CD1c-positive myeloid dendritic cell (primary cell): ENCODE data around the gene CDKAL1.
A peak's percentile ranks its signal among the peaks of the same experiment; 100 is the strongest.
"Not testable (repeated sequence)": the region's sequence is repeated elsewhere in the genome, so short reads cannot be mapped to it uniquely, and the experiment has no call there.

Source experiments
- DNase-seq: peaks from one replicate; pipeline ENCODE4 v3.0.0-alpha.2; 2016; ENCODE audit errors: extremely low spot score

Gene CDKAL1

DNA sequence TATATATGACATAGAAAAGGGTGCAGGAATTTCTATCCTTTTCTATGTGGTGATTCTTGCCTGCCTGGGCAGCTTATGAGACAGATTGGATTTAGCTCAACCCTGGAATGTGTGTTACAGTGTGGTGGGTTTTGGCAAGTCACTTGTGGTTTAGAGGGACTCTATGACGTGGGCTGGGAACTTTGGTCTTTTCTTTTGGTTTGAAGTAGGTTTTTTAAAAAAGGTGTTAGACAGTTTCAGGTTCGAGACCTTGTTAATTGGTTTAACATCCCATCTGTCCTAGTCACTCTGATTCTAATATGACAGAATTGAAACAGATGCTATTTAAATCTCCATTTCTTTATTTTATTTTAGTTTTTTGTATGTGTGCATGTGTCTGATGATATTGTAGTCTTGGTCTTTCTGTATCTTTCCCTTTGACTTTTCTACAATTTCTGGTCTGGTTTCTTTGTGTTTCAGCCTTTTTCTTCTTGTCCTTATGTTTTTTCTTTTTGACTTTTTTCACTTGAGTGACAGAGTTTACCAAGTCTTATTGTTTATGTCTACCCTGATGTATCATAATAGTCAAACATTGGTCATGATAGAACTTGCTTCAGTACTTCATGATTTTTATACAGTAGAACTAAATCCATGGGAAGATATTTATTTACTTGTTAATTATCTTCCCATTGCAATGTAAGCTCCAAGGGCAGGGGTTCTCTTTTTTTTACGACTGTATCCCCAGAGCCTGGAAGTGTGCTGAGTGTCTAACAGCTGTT, 174.3 kb downstream of the CDKAL1 start:
- no peak for DNase-seq

DNA sequence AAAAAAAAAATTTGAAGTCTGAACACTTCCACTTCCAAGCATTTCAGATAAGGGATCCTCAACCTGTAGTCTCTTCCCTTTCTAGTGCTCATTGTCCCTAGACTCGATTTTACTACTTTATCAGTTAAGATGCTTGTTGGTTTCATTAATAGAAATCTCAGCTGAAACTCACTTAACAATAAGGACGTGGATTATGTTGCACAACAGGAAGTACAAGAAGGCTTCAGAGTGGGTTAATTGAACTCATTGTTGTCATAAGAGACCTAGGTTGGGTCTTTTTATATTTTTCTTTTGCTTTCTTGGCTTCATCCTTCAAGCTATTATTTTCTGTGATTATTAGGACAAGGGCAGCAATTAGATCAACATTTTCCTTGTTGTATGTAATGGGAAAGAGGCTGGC, 175.2 kb downstream of the CDKAL1 start:
- no peak for DNase-seq

DNA sequence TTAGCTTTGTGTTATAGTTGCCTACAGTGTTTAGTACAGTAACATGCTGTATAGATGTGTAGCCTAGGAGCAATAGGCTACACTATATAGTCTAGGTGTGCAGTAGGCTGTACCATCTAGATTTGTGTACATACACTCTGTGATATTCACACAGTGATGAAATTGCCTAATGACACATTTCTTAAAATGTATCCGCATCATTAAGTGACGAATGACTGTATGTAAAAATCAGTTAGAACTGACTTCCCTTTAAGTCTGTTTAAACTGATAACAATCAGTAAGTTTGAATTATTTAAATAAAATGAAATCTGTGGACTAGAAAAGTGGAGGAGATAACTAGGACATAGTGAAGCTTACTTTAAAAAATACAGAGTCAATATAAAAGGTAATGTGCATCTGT, 176.1 kb downstream of the CDKAL1 start:
- no peak for DNase-seq

DNA sequence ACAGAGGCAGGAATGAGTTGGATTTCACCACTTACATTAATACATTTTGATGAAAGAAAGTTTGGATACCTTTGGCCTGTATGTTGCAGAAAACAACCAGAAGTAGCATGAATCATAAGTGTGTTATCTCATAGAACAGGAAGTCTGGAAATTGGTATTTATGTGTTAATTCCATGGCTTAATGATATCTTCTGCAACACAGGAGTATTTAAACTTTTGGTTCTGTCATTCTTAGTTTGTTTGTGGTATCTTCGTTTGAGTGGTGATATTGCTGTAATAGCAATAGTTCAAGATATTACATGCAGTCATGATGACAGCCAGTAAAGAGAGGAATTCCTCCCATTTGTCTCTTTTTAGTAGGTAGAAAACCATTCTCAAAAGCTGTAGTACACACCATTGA, 177.3 kb downstream of the CDKAL1 start:
- DNase-seq, result no peak

DNA sequence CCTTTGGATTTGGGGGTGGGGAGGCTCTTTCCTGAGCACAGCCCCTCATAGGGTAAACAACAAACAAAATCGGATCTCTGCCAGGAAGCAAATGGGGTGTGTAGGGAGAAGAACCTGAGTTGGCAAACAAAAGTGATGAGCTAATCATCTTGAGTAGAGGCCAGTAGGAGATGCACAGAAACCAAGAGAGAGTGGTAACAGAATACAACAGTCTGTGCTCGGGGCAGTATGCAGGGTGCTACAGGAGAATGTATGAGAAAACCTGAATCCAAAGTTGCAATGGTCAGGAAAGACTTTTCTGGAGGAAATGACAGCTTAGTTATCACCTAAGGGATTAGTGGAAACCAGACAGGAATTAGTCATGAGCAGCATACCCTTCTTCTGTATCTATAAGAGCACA, 177.8 kb downstream of the CDKAL1 start:
- no peak for DNase-seq

DNA sequence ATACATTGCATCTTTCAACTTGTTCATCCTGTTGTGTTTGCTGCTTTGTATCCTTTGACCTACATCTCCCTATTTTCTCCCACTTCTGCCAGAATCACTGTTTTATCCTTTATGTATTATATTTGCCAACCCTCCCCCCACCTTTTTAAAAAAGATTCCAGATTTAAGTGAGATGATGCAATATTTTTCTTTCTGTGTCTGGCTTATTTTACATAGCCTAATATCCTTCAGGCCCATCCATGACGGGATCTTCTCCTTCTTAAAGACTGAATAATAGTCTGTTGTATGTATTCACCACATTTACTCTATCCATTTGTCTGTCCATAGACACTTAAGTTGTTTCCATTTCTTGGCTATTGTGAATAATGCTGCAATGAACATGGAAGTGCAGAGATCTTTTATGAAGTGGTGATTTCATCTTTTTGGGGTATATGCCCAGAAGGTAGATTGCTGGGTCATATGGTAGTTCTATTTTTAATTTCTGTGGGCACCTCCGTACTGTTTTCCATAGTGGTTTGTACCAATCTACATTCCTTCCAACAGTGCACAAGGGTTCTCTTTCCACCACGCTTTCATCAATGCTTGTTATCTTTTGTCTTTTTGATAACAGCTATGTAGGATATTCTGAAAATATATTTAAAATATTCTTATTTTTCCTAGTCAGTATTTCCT, 181.0 kb downstream of the CDKAL1 start:
- no peak for DNase-seq

DNA sequence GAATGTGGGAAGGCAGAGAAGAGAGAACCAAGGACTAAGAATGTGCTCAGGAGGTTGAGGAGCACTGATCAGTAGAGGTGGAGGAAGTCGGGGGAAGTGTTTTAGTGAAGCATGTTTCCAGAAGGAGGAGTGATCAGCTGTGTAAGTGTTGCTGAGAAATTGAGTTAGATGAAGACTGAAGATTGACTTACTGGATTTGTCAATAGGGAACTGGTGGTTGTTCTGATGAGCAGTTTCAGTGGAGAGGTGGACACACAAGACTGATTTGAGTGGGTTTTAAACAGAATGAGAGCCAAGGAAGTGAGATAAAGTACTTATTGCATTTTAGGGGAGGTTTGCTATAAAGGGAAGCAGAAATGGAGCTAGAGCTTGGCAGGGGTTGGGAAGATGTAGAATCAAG, 182.6 kb downstream of the CDKAL1 start:
- no peak for DNase-seq

DNA sequence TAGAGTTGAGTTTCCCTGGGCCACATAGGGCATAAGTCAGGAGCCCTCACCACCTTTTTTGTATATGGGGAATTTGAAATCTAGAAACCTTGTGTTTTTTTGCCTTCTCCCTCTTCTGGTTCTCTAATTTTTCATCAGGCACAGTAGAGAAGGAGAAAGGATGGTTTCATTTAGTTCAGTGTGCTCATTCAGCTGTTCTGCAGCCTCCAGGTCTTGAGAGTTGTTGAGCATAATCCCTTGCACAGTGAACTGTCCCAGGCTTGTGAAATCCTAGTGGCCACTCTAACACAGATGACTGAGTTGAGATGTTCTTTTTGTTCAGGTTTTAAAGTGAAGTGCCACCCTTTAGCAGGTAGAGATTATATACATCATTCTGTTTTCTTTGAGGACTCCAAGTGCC, 183.5 kb downstream of the CDKAL1 start:
- DNase-seq, result no peak

DNA sequence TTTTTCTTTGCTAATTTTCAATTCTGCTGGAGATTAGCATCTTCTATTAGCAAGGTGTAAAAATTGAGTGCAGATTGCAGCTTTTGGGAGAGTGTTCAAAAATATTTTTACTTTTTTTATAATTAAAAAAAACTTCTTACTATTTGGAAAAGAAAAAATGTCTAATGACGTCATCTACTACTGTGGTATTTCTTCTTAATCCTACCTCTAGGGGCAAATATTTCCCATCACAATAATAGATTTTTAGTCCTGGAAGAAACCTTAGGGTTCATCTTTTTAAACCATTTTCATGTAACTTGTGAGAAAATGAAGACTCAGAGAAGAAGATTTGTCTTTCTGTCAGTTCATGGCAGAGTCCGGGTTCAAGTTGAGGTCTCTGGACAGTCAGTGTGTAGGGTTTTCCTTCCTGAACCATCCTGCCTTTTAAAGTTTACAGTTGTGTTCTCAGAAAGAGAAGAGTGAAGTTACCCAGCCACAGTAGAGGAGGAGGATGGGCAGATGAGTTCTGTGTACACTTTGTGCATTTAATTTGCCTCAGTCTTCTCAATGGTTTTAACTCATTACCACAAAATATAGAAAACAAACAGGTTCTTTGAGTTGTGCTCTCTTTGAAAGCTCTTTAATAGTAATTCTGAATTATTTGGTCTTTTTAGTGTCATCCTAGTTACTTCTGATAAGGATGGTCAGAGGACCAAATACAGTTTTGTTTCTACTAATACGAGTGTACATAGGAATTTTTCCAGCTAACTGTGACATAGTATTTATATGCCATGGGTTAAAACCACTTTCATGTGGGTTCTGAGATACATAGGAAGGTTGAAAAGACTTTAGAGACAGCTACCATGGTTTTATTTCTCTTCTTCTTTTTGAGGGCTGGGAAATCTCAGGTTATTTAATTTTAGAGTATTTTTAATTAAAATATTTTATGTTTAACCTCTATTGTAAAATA, 184.7 kb downstream of the CDKAL1 start:
- no peak for DNase-seq

DNA sequence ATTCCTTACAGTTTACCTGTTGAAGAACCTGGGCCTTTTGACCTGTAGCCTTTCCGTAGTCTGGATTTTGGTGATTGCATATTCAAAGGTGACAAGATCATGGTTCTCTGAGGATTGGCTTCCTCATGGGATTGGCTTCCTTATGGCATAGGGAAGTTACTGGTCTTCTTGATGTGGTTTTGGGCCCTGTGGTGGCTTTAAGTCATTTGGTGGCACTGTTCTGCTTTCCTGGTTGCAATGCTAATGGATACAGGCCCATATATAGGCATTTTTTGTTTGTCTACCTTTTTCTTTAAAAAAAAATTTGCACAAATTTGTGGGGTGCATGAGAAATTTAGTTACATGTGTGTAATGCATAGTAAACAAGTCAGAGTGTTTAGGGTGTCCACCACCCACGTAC, 185.7 kb downstream of the CDKAL1 start:
- peak; percentile 7 for DNase-seq

DNA sequence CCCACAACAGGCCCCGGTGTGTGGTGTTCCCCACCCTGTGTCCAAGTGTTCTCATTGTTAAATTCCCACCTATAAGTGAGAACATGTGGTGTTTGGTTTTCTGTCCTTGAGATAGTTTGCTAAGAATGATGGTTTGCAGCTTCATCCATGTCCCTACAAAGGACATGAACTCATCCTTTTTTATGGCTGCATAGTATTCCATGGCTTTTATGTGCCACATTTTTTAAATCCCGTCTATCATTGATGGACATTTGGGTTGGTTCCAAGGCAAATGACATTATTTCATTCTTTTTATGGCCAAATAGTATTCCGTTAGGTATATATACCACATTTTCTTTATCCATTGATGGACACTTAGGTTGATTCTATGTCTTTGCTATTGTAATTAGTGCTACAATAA, 186.9 kb downstream of the CDKAL1 start:
- DNase-seq, result not testable (repeated sequence)

DNA sequence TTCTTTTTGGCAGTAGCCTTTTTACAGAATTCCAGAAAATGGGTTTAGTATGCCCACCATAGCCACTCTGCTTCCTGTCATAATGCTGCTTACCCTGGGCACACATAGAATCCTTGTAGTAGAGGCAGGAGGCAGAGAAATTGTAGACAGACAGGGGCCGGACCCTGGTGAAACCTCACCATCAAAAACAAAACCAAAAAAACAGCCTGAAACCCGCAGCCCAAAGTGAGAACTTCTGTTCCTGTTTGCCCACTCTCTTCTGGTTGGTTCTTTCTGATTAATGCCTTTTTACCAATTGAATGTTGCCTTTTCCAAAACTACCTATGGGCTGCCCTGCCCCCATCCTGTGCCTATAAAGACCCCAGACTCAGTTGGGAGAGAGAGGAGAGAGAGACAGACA, 188.2 kb downstream of the CDKAL1 start:
- DNase-seq, result no peak

DNA sequence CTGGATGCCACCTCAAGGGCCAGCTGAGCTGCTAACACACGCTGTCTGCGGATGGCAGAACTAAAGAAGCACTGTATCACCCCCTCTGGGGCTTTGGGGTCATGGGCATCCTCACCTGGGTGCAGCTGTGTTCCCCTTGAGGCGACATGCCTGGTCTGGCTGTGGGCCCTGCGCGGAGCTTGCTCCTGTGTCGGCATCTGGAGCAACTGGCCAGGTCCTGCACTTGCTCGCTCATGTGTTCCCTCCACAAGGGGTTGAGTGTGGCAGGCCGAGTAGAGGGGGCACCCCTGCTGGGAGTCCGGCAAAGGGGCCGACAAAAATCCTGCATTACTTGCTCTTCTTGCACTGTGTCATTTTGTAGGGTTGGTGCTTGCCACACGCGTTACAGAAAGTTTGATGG, 189.0 kb downstream of the CDKAL1 start:
- DNase-seq, result no peak

DNA sequence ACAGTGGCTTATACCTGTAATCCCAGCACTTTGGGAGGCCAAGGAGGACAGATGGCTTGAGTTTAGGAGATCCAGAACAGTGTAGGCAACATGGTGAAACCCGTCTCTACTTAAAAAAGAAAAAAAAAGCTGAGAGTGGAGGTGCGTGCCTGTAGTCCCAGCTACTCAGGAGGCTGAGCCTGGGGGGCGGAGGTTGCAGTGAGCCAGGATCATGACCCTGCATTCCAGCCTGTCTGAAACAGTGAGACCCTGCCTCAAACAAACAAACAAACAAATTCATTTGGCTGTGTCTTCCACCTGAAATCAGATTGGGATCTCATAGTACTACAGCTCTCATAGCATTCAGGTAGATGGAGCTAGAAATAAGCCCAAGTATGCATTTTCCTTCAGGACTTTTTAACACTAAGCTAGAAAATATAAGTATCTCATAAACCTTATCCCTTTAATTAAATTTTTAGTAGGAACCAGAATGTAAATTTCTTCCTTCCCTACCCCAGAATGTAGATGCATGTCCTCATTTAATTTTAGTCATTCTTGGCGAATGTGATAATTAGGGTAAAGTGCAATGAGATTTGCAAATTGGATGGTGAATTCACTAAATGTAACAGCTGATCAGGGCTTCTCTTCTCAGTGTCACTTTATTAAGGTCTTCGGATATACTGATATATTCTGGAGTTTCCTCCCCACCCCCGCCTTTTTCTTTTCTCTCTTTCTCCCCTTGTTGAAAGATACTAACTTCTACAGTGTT, 190.4 kb downstream of the CDKAL1 start:
- no peak for DNase-seq

DNA sequence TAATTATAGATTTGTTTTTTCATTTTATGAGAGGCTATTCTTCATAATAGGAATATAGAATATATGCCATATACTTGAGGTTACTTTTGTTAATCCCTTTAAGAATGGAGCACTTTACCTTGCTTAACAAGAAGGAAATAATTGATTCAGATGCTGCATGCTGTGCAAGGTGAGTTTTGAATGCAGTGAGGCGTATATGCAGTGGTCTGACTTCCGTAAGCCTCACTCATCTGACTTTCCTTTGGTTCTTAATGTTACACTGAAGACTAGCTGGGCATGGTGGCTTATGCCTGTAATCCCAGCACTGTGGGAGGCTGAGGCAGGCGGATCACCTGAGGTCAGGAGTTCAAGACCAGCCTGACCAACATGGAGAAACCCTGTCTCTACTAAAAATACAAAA, 191.0 kb downstream of the CDKAL1 start:
- not testable (repeated sequence) for DNase-seq

DNA sequence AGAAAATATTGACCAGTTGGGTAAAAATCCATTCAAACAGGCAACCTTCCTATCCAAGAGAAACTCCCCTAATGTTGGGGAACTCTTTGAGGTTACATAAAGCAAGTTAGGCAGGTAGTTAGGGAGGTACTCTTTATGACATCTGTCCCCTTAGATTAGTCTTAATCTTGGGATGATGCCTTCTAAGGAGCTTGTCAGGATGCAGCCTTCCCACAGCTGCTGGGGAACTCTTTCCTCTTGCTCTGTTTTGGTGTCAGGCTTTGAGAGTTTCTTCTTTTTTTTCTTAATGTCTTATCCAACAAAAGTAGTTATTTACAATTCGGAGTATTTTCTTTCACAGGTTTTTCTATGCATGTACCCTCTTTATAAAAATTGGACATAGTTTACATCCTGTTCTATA, 194.8 kb downstream of the CDKAL1 start:
- DNase-seq, result no peak

DNA sequence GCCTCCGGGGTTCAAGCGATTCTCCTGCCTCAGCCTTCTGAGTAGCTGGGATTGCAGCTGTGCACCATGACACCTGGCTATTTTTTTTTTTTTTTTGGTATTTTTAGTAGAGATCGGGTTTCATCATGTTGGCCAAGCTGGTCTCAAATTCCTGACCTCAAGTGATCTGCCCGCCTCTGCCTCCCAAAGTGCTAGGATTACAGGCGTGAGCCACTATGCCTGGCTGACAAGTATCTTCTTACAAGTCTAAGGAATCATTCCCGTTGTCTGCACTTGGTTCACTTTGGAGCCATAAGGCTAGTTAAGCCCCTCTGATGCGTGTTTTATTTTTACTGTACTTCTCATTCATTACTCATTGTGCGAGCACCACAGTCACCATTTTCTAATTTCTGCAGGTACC, 198.1 kb downstream of the CDKAL1 start:
- not testable (repeated sequence) for DNase-seq

DNA sequence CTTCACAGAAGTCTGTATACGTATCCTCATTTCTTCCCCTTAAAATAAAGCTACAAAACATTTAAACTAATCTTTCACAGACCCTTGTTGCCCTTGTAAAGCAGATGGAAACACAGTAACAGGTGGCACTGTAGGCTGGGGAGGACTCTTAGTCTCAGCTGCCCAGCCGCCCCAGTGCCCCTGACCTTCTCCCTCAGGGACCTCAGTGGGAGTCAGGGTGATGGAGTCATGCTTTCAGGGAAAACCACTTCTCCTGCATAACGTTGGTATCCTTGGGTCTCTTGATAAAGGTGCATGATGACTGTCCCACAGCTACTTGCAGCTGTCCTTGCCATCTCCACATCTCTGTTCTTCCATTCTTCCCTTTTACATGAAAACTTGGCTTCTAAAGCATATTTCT, 198.6 kb downstream of the CDKAL1 start:
- no peak for DNase-seq

DNA sequence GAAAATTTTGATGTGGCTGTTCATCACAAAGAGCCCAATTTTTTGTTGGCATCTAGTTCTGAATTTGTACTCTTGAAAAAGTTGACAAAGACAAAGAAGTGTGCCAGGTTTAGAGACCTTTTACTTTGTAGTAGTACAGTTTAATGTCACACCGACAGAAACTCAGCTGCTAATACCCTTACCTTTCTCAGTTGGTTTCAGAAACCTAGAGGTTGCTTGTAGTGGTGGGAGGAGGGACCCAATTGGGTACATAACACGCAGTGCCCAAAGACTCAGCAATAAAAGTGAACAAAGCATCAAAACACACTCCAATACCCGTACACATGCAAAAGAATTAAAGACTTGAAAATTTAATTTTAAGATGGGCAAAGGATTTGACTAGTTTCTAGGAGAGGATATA, 203.7 kb downstream of the CDKAL1 start:
- no peak for DNase-seq

DNA sequence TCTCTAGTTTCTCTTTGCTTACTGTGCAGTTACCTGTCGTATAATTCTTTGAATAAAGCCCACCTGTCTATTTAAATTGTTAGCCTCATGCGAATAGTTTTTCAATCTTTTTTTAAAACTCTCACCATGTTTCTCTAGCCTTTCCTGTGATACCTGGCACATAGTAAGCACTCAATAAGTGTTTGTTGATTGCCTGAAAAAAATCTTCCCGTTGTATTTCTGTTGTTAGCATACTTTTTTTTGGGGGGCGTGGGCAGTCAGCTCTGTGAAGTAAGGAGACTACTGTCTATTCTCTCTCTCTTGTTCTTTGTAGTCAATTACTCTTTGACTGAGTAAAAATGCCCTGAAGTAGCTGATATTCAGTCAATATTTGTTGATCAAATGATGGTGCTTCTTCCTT, 205.8 kb downstream of the CDKAL1 start:
- no peak for DNase-seq

DNA sequence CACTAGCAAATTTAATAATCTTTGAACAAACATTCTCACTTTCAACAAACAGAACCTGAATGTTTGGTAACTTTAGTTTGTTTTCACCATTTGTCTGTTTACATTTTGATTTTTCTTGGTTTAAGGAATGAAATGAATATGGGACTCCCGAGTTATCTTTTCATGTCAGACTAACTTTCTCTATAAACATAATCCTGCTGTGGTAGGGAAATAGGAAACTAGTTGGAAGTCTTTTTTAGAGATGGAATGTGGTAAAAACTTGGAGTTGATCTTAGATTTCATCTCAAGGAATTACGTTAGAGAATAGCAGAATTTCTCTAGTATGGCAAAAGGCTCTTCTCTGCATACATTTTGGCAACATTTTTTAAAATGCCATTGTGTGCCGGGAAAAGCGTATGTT, 206.5 kb downstream of the CDKAL1 start:
- no peak for DNase-seq

DNA sequence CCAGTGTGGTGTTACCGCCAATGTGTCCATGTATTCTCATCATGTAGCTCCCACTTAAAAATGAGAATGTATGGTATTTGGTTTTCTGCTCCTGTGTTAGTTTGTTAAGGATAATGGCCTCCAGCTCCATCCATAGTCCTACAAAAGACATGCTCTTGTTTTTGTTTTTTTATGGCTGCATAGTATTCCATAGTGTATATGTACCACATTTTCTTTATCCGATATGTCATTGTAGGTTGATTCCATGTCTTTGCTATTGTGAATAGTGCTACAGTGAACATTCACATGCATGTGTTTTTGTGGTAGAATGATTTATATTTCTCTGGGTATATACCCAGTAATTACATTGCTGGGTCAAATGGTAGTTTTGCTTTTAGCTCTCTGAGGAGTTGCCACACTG, 207.2 kb downstream of the CDKAL1 start:
- DNase-seq, result no peak
